ENCODE data around the gene LLCFC1. TPM values are rescaled to one million over a fixed set of nuclear protein-coding genes. Genes with fewer than 3 reads are reported as not detected.

LLCFC1 gene
- total RNA-seq, 2 experiments from 2014 or later: not detected

DNA sequence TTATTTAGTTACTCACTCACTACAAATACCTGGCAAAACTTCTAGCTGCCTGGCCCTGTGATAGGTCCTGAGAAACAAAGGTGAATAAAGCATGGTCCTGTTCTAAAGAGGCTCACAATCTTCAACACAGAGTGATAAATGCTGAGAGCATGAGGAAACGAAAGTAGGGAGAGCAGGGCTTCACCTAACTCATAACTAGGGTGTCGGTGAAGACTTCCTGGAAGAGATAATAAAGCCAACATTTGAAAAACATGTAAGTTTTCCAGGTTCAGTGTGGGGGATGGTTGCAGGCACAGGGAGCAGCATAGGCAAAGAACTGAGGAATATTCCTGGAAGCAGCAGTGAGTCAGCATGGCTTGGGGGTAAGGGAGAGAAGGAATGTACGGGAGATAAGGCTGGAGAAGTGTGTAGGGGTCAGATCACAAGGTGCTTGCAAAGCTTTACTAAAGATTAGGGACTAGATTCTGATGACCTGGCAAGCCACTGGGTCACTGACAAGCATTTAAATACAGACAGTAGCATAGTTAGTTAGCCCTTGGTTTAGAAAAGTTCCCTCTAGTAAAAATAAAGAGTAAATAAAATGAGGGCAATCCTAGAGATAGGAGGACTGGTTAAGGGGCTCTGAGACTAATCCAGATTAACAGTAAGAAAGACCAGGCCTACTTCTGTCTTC, 17.8 kb downstream of the LLCFC1 start:
- ChIA-PET CTCF (no interaction called here), POLR2A (no interaction called here)
- H3K4me1 Mint-ChIP-seq (ENCODE audit: low read depth): no peaks in the 10 kb centered on the region
- H3K4me3 Mint-ChIP-seq: no peak overlapping the region
- H3K36me3 Mint-ChIP-seq: no peaks in the 10 kb centered on the region
- peaks cover 23% of the 10 kb centered on the region for H3K9me3 Mint-ChIP-seq
- no peak for DNase-seq
- H3K27ac Mint-ChIP-seq: no peak overlapping the region
- intact Hi-C loops (cut with micrococcal nuclease): no loop called here
- H3K27me3 Mint-ChIP-seq: peaks cover 10% of the 10 kb centered on the region

GRCh38 chr7:142957723-142958122, 18.4 kb downstream of the LLCFC1 start:
- ChIA-PET POLR2A (no interaction called here), CTCF (no interaction called here)
- H3K36me3 Mint-ChIP-seq: no peaks in the 10 kb centered on the region
- H3K9me3 Mint-ChIP-seq: peaks cover 23% of the 10 kb centered on the region
- no peak overlapping the region for H3K27ac Mint-ChIP-seq
- DNase-seq: no peak
- peaks cover 7% of the 10 kb centered on the region for H3K27me3 Mint-ChIP-seq
- intact Hi-C loops (cut with micrococcal nuclease): no loop called here
- H3K4me1 Mint-ChIP-seq (ENCODE audit: low read depth): no peaks in the 10 kb centered on the region
- H3K4me3 Mint-ChIP-seq: no peak overlapping the region

DNA sequence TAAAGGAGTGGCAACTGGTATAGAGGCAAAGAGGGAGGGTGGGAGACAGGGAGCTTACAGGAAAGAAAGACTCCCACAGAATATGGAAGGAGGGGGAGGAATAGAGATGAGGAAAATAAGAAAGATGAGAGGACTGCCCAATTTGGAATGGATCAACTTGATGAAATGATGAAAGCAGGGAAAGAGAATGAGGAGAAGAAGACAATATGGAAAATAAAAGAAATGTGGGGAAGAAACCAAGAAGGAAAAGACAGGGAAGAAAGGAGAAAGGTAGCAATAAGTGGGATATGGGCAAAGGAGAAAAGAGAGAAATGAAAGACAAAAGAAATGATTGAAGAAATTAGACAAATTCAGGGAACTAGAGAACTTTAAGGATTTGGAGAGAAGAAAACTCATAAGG, 19.9 kb downstream of the LLCFC1 start:
- Mint-ChIP-seq H3K4me3 (no peak overlapping the region), H3K27me3 (peaks cover 7% of the 10 kb centered on the region), H3K9me3 (peaks cover 19% of the 10 kb centered on the region), H3K4me1 (ENCODE audit: low read depth) (no peaks in the 10 kb centered on the region), H3K36me3 (no peaks in the 10 kb centered on the region), H3K27ac (no peak overlapping the region)
- CTCF ChIA-PET: no interaction called here
- intact Hi-C loops (cut with micrococcal nuclease): no loop called here
- POLR2A ChIA-PET: no interaction called here
- no peak for DNase-seq

DNA sequence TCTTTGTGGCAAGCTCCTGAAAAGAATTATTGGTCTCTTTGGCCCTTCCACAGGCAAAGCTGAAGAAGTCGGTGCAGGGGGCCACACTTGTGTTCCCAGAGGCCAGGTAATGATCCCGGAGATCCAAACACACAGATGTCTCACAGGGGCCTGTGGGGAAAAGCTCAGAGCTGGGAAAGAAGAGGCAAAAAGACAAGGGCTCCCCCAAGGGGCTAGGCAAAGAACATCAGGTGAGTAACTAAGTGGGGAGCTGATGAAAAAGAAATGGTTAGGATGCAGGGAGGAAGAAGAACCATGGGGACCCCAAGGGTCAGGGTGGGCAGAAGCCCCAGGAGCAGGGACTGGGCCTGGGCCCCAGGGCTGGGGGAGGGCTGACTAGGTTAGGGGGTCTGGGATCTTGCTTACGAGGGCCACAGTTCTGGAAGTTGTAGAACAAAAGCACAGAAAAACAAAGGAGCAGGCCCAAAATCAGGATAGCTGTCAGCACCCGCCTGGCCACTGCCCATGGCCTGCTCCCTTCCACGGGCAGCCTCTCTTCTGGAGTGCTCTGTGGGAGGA, 21.8 kb downstream of the LLCFC1 start:
- ChIA-PET CTCF (interaction anchor here (0.8 to 2.2 kb wide), 5 partner anchors 42 to 373 kb away, joined by 3 to 7 read pairs (median 3); no protein-coding TSS in a partner anchor), POLR2A (no interaction called here)
- no peak overlapping the region for H3K27ac Mint-ChIP-seq
- no peak overlapping the region for H3K4me3 Mint-ChIP-seq
- H3K36me3 Mint-ChIP-seq: no peaks in the 10 kb centered on the region
- intact Hi-C loops (cut with micrococcal nuclease): no loop called here
- peaks cover 12% of the 10 kb centered on the region for H3K27me3 Mint-ChIP-seq
- H3K9me3 Mint-ChIP-seq: peaks cover 5% of the 10 kb centered on the region
- no peaks in the 10 kb centered on the region for H3K4me1 Mint-ChIP-seq (ENCODE audit: low read depth)
- no peak for DNase-seq

DNA sequence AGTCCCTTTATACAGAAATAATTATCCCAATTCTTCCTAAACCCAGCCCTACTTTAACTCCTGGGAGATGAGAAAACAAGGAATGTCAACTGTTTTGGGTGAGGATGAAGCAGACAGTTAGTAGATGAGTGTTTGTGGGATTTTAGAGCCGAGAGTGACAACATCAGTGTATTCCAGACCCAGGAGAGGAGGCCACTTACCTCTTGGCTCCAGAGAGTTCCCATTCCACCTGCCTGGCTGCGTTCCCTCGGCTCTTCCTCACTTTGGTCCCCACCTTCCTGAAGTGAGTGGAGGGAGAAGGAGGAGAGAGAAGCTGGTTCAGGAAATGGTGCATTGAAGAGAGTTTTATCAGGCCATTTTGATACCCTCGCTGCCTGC, 22.3 kb downstream of the LLCFC1 start:
- H3K9me3 Mint-ChIP-seq: peaks cover under 1% of the 10 kb centered on the region
- no peak for DNase-seq
- CTCF ChIA-PET: interaction anchor here (0.8 to 2.2 kb wide), 4 partner anchors 43 to 374 kb away, joined by 3 to 7 read pairs (median 3); no protein-coding TSS in a partner anchor
- H3K4me3 Mint-ChIP-seq: no peak overlapping the region
- H3K27me3 Mint-ChIP-seq: peaks cover 12% of the 10 kb centered on the region
- H3K36me3 Mint-ChIP-seq: no peaks in the 10 kb centered on the region
- H3K4me1 Mint-ChIP-seq (ENCODE audit: low read depth): no peaks in the 10 kb centered on the region
- intact Hi-C loops (cut with micrococcal nuclease): no loop called here
- no peak overlapping the region for H3K27ac Mint-ChIP-seq
- POLR2A ChIA-PET: no interaction called here

DNA sequence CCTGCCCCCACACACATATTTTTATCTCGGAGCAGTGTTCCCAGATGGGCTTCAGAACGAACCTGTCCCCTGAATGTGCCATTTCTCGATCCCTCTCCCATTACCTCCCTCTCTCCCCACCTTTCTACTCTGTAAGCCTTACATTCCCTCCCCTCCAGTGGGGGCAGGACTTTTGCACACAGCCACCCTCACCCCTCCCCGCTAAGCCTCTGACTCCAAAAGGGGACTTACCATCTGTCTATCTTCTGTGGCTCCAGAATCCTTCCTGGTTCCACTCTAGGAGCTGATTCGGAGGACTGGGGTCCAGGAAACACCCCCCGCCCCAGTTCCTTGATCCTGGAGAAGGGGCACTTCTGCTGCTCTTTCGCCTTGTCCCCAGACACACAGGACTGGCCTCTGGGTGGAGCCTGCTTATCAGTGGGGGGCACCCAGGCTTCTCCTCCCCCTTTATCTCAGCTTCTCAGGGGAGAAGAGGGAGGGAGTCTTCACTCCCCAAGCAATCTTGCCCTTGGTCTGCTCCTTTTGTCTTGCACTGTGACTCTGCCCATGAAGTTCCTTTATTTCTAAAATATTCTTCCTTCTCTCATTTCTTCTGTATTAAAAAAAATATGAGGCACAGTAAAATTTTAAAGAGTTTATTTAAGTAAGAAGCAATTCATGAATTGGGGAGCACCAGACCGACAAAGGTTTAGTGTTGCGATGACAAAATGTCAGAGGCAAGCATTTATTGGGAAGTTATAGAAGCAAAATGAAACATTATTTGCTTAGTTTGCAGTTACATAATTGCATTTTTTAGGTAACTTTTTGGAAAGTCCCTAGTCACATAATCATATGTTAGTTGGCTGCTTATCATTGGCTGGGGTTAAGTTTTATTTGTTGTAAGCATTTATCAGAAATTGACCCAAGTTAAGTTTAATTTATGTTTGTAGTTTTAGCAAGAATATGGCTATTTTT, 23.0 kb downstream of the LLCFC1 start, which contains the start of gene KEL:
Gene KEL, minus strand, starts transcription at position 391 of the 954 bp plus-strand sequence. Its CDS starts 157 bp downstream, at position 234.
- no peak within 1 kb of the TSS for H3K4me3 Mint-ChIP-seq
- H3K27ac Mint-ChIP-seq: no peak within 1 kb of the TSS
- intact Hi-C loops (cut with micrococcal nuclease): no loop called here

GRCh38 chr7:142962991-142963390, 23.7 kb downstream of the LLCFC1 start:
- H3K9me3 Mint-ChIP-seq: no peaks in the 10 kb centered on the region
- CTCF ChIA-PET: interaction anchor here (1.3 to 1.4 kb wide), 2 partner anchors 12 to 90 kb away, joined by 3 read pairs; no protein-coding TSS in a partner anchor

More for the DNA sequence above, 23.0 kb downstream of the LLCFC1 start, which contains the start of gene KEL:
- no peaks in the 10 kb centered on the region for H3K4me1 Mint-ChIP-seq (ENCODE audit: low read depth)
- CTCF ChIA-PET: no interaction called here
- no peaks in the 10 kb centered on the region for H3K9me3 Mint-ChIP-seq
- DNase-seq: no peak
- peaks cover 12% of the 10 kb centered on the region for H3K27me3 Mint-ChIP-seq
- H3K36me3 Mint-ChIP-seq: no peaks in the 10 kb centered on the region
- POLR2A ChIA-PET: no interaction called here

DNA sequence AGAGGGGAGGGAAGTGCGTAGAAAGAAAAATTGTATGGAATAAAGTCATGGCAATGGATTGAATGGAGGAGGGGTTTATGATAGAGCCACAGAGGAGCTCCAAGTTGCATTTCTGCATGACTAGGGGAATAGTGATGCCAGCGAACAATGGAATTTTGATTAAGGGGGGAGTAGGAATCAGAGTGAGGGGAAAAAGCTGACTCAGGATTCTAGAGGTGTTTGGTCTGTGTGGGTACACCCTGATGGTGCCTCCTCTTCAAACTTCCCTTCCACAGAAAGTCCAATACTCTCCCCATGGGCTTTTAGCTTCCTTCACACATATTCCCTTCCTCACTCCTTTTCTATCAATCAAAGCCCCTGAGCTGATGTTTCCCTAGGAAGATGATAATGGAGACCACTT, 24.7 kb downstream of the LLCFC1 start:
- Mint-ChIP-seq H3K4me3 (no peak overlapping the region), H3K27me3 (peaks cover 19% of the 10 kb centered on the region), H3K27ac (no peak overlapping the region), H3K4me1 (ENCODE audit: low read depth) (no peaks in the 10 kb centered on the region), H3K9me3 (no peaks in the 10 kb centered on the region), H3K36me3 (no peaks in the 10 kb centered on the region)
- DNase-seq: no peak
- intact Hi-C loops (cut with micrococcal nuclease): no loop called here
- CTCF ChIA-PET: interaction anchor here (1.3 to 1.4 kb wide), 2 partner anchors 13 to 91 kb away, joined by 3 read pairs; no protein-coding TSS in a partner anchor
- POLR2A ChIA-PET: interaction anchor here (0.6 kb wide), 1 partner anchor 28 kb away, joined by 3 read pairs; no protein-coding TSS in a partner anchor

More at GRCh38 chr7:142962991-142963390, 23.7 kb downstream of the LLCFC1 start:
- H3K4me3 Mint-ChIP-seq: no peak overlapping the region
- peaks cover 14% of the 10 kb centered on the region for H3K27me3 Mint-ChIP-seq
- H3K27ac Mint-ChIP-seq: no peak overlapping the region
- no peaks in the 10 kb centered on the region for H3K4me1 Mint-ChIP-seq (ENCODE audit: low read depth)
- POLR2A ChIA-PET: no interaction called here
- intact Hi-C loops (cut with micrococcal nuclease): no loop called here
- DNase-seq: no peak
- H3K36me3 Mint-ChIP-seq: no peaks in the 10 kb centered on the region

DNA sequence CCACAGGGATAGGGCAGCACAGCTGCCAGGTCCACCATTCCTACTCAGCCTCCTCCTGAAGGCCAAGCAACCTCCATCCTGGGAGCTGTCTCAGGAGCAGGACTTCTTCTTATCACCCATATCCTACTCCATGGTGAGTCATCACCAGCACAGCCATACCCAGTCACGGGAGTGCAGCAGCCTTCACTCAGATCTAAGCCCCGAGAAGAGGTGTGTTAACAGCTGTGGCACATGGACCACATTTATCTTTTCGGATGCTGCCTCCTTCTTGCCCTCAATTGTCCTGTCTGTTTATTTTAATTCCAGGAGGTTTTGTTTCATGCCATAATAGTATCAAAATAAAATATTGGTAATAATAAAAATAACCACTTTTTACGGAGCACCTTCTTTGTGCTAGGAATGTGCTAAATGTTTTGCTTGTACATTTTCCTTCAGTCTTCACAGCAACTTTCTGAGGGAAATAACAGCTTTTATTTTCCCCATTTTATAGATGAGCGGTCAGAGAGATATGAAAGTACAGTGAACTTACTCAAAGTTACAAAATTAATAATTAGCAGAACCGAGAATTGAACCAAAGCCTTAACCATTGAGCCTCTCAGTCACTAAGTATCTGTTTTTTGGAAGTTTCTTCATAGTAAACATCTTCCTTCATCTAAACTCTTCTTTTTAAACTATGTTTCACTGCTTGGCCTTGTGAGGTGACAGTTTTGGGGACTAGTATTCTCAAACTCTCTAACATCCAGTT, 25.4 kb downstream of the LLCFC1 start:
- ChIA-PET POLR2A (no interaction called here), CTCF (interaction anchor here (1.4 kb wide), 1 partner anchor 14 kb away, joined by 3 read pairs; no protein-coding TSS in a partner anchor)
- Mint-ChIP-seq H3K27me3 (peaks cover 24% of the 10 kb centered on the region), H3K4me3 (no peak overlapping the region), H3K4me1 (ENCODE audit: low read depth) (no peaks in the 10 kb centered on the region), H3K36me3 (no peaks in the 10 kb centered on the region), H3K27ac (no peak overlapping the region), H3K9me3 (no peaks in the 10 kb centered on the region)
- DNase-seq: no peak
- intact Hi-C loops (cut with micrococcal nuclease): no loop called here

GRCh38 chr7:142968229-142968628, 28.9 kb downstream of the LLCFC1 start:
- Mint-ChIP-seq H3K27me3 (peaks cover 29% of the 10 kb centered on the region), H3K9me3 (no peaks in the 10 kb centered on the region), H3K4me1 (ENCODE audit: low read depth) (no peaks in the 10 kb centered on the region), H3K27ac (no peak overlapping the region), H3K36me3 (no peaks in the 10 kb centered on the region), H3K4me3 (no peak overlapping the region)
- POLR2A ChIA-PET: no interaction called here
- DNase-seq: no peak
- CTCF ChIA-PET: interaction anchor here (1.0 kb wide), 1 partner anchor 247 kb away, joined by 3 read pairs; no protein-coding TSS in a partner anchor
- intact Hi-C loops (cut with micrococcal nuclease): no loop called here

DNA sequence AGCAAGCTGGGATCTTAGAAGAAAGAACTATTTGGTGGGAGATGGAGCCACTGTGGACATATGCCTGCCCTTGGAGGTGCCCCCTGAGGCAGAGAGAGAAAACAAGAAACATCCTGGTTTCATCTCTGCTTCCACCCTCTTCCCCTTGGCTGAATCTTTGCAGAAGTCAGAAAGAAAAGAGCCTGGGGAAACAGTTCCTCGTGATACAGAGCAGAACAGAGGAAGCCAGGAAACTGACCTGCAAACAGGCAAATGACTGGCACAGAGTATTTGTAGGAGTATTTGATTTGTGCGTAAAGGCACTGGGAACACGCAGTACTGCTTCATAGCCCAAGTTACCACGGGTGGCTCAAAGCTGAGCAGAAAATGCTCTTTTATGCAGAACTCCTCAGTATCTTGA, 29.9 kb downstream of the LLCFC1 start:
- H3K4me1 Mint-ChIP-seq (ENCODE audit: low read depth): no peaks in the 10 kb centered on the region
- intact Hi-C loops (cut with micrococcal nuclease): no loop called here

More for the DNA sequence above, 29.9 kb downstream of the LLCFC1 start:
- ChIA-PET CTCF (interaction anchor here (1.0 kb wide), 1 partner anchor 246 kb away, joined by 3 read pairs; no protein-coding TSS in a partner anchor), POLR2A (no interaction called here)
- Mint-ChIP-seq H3K27ac (no peak overlapping the region), H3K9me3 (no peaks in the 10 kb centered on the region), H3K27me3 (peaks cover 29% of the 10 kb centered on the region), H3K36me3 (no peaks in the 10 kb centered on the region), H3K4me3 (no peak overlapping the region)
- DNase-seq: no peak

All from activated CD4-positive, alpha-beta memory T cell treated with anti-CD3 and anti-CD28 coated beads for 36 hours (primary cell).